Subcutaneous abdominal adipose tissue (tissue), 5 donors: ENCODE data around the gene BLZF1.
"Not testable (repeated sequence)": the region's sequence is repeated elsewhere in the genome, so short reads cannot be mapped to it uniquely, and the experiment has no call there.

Experiments
- H3K27ac ChIP-seq: one replicate; pipeline ENCODE4 v1.7.0; 2013; ENCODE audit warnings: low read depth, mild to moderate bottlenecking, inconsistent platforms, low read length, moderate library complexity
- H3K27me3 ChIP-seq, 5 donors: one replicate each; pipeline ENCODE4 v1.7.0; 2013; ENCODE audit warnings: low read length in 5 of 5, inconsistent platforms in 1 of 5; ENCODE audit not compliant: control insufficient read depth in 5 of 5, insufficient read depth in 4 of 5
- H3K36me3 ChIP-seq, 5 donors: one replicate each; pipeline ENCODE4 v1.7.0; 2013; ENCODE audit warnings: low read length in 5 of 5; ENCODE audit not compliant: control insufficient read depth in 5 of 5, insufficient read depth in 5 of 5
- H3K4me1 ChIP-seq, 5 donors: one replicate each; pipeline ENCODE4 v1.7.0; 2013; ENCODE audit warnings: low read length in 5 of 5, mild to moderate bottlenecking in 3 of 5, moderate library complexity in 1 of 5; ENCODE audit not compliant: control insufficient read depth in 5 of 5, insufficient read depth in 5 of 5
- H3K4me3 ChIP-seq, 5 donors: one replicate each; pipeline ENCODE4 v1.7.0; 2013; ENCODE audit warnings: low read length in 5 of 5, low read depth in 1 of 5
- H3K9ac ChIP-seq, 5 donors: one replicate each; pipeline ENCODE4 v1.7.0; 2013; ENCODE audit warnings: low read length in 5 of 5, mild to moderate bottlenecking in 4 of 5, moderate library complexity in 3 of 5
- H3K9me3 ChIP-seq, 5 donors: one replicate each; pipeline ENCODE4 v1.7.0; 2013; ENCODE audit warnings: low read length in 5 of 5; ENCODE audit not compliant: control insufficient read depth in 5 of 5
- donor health status: healthy.
- donor health status: healthy.
- donor health status: healthy.
- donor health status: healthy.
- donor health status: healthy.

BLZF1 gene

DNA sequence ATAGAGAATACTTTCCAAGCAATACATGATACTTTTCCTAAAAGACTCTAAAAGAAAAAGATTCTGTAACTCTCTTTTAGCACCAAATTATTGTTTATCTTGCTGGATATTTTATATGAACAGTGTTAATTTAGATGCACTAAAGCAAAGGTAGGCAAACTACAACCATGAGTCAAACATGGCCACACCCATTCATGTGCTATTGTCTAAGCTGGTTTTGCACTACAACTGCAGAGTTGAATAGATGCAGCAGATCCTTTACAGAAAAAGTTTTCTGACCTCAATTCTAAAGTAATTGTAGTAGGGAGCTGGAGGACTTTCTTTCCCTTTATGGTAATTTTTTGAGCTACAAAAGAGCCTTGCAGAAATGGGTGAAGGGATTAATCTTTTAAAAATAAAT, 19.4 kb downstream of the BLZF1 start:
- H3K36me3 ChIP-seq, result peaks cover 53 to 79% (median 62%) of the 10 kb centered on the region in 5 donors
- no peaks in the 10 kb centered on the region for H3K4me1 ChIP-seq

DNA sequence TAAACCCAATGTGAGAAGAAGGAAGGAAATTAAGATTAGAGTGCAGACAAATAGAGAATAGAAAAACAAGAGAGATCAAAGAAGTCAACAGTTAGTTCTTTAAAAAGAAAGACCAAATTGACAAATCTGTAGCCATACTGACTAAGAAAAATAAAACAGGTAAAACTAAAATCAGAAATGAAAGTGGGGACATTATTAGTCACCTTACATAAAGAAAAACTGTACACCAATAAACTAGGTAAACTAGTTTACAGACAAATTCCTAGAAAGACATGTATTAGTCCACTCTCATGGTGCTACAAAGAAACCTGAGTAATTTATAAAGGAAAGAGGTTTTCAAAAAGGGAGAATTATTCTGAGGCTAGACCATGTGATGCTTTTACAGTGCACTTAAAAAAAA, 22.3 kb downstream of the BLZF1 start:
- Histone ChIP-seq H3K9ac (no peak overlapping the region), H3K36me3 (peaks cover 40 to 69% (median 53%) of the 10 kb centered on the region in 5 donors), H3K27me3 (no peaks in the 10 kb centered on the region), H3K27ac (no peak overlapping the region), H3K4me1 (no peaks in the 10 kb centered on the region), H3K9me3 (no peaks in the 10 kb centered on the region), H3K4me3 (no peak overlapping the region)

More for the DNA sequence above, 19.4 kb downstream of the BLZF1 start:
- no peaks in the 10 kb centered on the region for H3K9me3 ChIP-seq
- H3K27me3 ChIP-seq, result no peaks in the 10 kb centered on the region
- no peak overlapping the region for H3K9ac ChIP-seq
- H3K4me3 ChIP-seq, result no peak overlapping the region
- no peak overlapping the region for H3K27ac ChIP-seq

DNA sequence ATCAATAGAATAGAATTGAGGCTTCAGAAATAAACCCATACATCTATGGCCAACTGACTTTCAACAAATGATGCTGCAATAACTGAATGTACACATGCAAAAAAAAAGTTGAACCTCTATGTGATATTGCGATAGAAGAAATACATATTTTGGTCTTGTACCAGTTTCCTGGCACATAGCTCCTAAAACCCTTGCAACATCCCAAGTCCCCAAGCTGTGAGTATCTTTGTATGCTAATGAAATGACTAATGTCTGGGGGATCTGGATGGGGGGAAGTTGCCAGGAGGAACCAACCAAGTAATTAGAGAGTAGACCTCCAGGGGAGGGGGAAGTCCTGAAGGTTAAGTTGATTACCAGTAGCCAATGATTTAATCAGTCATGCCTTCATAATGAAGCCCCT, 24.4 kb downstream of the BLZF1 start:
- H3K4me1 ChIP-seq, result no peaks in the 10 kb centered on the region
- no peak overlapping the region for H3K27ac ChIP-seq
- no peak overlapping the region for H3K9ac ChIP-seq
- no peaks in the 10 kb centered on the region for H3K9me3 ChIP-seq
- H3K27me3 ChIP-seq, result no peaks in the 10 kb centered on the region
- H3K4me3 ChIP-seq, result no peak overlapping the region
- peaks cover 27 to 57% (median 46%) of the 10 kb centered on the region in 5 donors for H3K36me3 ChIP-seq

DNA sequence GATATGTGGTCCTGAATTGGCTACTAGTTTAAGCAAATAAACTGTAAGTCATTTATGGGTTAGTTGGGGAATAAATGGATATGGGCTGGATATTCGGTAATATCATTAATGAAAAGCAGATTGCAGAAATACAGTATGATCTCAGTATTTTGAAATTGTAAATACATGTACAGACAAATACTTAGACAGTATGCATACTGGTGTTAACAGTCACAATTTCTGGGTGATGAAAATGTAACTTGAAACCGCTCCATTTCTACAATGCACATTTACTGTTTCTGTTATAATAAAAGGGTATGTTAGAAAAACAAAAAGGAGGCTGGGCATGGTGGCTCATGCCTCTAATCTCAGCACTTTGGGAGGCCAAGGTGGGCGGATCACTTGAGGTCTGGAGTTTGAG, 28.0 kb downstream of the BLZF1 start:
- peaks cover 0 to 3% (median 0%) of the 10 kb centered on the region in 5 donors for H3K9me3 ChIP-seq
- no peak overlapping the region for H3K27ac ChIP-seq

DNA sequence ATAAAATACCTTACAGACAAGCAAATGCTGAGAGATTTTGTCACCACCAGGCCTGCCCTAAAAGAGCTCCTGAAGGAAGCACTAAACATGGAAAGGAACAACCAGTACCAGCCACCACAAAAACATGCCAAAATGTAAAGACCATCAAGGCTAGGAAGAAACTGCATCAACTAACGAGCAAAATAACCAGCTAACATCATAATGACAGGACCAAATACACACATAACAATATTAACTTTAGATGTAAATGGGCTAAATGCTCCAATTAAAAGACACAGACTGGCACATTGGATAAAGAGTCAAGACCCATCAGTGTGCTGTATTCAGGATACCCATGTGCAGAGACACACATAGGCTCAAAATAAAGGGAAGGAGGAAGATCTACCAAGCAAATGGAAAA, 34.6 kb downstream of the BLZF1 start:
- H3K4me1 ChIP-seq, H3K27me3 ChIP-seq, H3K4me3 ChIP-seq, H3K27ac ChIP-seq, H3K9ac ChIP-seq, H3K36me3 ChIP-seq: not testable (repeated sequence)
- H3K9me3 ChIP-seq, result peaks cover 0 to 16% (median 5%) of the 10 kb centered on the region in 5 donors

More for the DNA sequence above, 28.0 kb downstream of the BLZF1 start:
- no peaks in the 10 kb centered on the region for H3K27me3 ChIP-seq
- H3K9ac ChIP-seq, result no peak overlapping the region
- H3K4me3 ChIP-seq, result no peak overlapping the region
- no peaks in the 10 kb centered on the region for H3K4me1 ChIP-seq
- peaks cover 16 to 33% (median 20%) of the 10 kb centered on the region in 5 donors for H3K36me3 ChIP-seq

DNA sequence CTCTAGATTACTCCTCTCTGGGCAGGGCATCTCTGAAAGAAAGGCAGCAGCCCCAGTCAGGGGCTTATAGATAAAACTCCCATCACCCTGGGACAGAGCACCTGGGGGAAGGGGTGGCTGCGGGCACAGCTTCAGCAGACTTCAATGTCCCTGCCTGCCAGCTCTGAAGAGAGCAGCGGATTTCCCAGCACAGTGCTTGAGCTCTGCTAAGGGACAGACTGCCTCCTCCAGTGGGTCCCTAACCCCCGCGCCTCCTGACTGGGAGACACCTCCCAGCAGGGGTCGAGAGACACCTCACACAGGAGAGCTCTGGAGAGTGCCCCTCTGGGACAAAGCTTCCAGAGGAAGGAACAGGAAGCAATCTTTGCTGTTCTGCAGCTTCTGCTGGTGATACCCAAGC, 40.3 kb downstream of the BLZF1 start:
- not testable (repeated sequence) for H3K27ac ChIP-seq, H3K9ac ChIP-seq
- H3K9me3 ChIP-seq, result peaks cover 0 to 36% (median 15%) of the 10 kb centered on the region in 5 donors

DNA sequence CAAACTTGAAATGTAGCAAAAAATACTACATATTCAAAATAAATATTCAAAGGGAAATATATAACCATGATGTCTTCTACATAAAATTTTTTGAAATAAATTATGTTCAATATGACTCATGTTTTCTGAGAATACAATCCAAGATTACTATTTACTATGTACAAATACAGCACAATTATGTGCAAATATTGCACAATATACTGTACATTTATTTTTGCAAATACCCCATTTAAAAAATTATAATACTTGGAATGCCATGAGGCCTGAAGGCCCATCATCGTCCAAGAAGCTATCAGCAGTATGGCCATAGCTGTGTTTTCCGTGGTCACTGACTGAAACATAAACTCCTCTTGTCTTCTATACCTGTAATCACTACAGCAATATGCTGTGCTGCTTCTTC, 47.0 kb downstream of the BLZF1 start:
- Histone ChIP-seq H3K9ac (no peak overlapping the region), H3K4me1 (no peaks in the 10 kb centered on the region), H3K4me3 (no peak overlapping the region), H3K9me3 (peaks cover 0 to 9% (median 3%) of the 10 kb centered on the region in 5 donors), H3K36me3 (no peaks in the 10 kb centered on the region), H3K27me3 (no peaks in the 10 kb centered on the region), H3K27ac (no peak overlapping the region)

More for the DNA sequence above, 40.3 kb downstream of the BLZF1 start:
- H3K36me3 ChIP-seq, H3K4me3 ChIP-seq, H3K27me3 ChIP-seq, H3K4me1 ChIP-seq: not testable (repeated sequence)

DNA sequence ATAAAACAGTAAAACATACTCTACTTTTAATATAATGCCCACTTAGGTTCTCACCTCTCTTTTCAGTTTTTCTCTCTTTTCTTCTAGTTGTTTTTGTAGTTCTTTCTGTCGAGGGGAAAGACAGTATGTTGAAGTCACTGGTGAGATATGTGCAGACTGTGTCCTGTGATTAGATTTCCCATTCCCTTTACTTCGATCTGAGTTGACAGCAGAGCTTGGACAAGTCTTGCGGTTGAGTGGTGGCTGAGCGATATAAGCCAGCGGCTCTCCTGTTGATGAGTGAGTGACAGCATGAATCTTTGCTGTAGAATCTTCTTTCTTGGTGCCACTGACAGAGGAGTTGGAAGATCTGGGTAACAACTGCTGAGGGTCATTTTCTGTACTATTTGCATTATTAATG, 53.3 kb downstream of the BLZF1 start:
- Histone ChIP-seq H3K4me3 (no peak overlapping the region), H3K27me3 (no peaks in the 10 kb centered on the region), H3K36me3 (no peaks in the 10 kb centered on the region), H3K9me3 (no peaks in the 10 kb centered on the region), H3K9ac (no peak overlapping the region), H3K27ac (no peak overlapping the region), H3K4me1 (no peaks in the 10 kb centered on the region)

DNA sequence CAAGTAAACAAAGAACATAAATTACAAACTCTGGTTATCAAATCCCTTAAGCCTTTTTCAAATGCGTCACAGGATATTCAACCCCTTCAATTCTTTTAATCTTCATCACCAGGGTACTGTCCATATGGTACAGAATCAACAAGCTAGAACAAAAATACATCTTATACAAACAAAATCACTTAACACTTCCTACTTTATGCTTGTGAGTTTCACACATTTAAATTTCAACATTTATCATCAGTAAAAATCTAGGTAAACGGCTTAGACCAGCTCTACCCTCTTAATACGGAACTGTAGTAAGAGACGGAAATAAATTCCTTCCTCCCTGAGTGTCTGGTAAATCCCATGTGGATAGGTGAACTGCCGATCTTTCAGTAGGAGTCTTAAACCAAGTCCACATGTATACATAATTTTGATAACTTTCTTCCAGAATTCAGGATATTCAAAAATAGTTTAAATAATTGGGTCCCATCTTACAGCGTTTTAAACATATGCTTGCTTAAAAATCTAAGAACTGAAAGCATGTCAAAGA, 58.2 kb downstream of the BLZF1 start:
- Histone ChIP-seq H3K9me3 (no peaks in the 10 kb centered on the region), H3K27me3 (peaks cover 0 to 14% (median 5%) of the 10 kb centered on the region in 5 donors), H3K36me3 (no peaks in the 10 kb centered on the region), H3K9ac (no peak overlapping the region), H3K4me1 (peaks cover 0 to 8% (median 7%) of the 10 kb centered on the region in 5 donors), H3K4me3 (no peak overlapping the region), H3K27ac (no peak overlapping the region)

DNA sequence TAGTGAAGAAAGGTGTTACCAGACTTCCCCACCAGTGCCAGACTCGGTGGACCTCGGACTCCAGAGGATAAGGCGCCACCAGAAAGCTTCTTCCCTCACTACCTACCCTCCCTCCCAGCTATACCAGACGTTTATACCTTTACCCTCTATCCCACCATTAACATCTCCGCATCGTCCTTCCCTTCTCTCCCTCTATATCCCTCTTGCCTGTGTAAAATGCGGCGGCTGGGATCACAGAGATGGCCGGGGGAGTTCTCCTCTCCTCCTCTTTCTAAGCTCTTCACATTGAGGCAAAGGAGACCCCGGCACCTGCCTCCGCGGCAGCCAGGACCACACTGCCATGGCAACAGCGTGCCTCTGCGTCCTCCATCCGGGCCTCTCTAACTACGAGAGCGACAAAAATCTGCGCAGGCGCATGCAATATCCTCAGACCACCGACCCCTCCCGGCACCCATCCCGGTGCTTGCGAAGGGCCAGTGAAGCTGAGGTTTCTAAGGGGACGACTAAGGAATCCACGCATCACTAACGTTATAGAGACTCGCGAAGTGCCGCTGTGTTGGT, 59.2 kb downstream of the BLZF1 start, which contains the start of gene CCDC181:
Gene CCDC181, minus strand, starts transcription at position 394 of the 561 bp plus-strand sequence. CDS start 2,547 bp downstream, outside the sequence.
- no peak within 1 kb of the TSS for H3K27ac ChIP-seq

More for the DNA sequence above, 59.2 kb downstream of the BLZF1 start, which contains the start of gene CCDC181:
- H3K36me3 ChIP-seq, result no peaks in the 10 kb centered on the region
- peaks cover 0 to 14% (median 5%) of the 10 kb centered on the region in 5 donors for H3K27me3 ChIP-seq
- peak within 1 kb of the TSS in 2 of 5 donors; percentile 42 for H3K9ac ChIP-seq
- H3K4me3 ChIP-seq, result peak within 1 kb of the TSS; percentile 51 to 76 (median 58)
- no peaks in the 10 kb centered on the region for H3K9me3 ChIP-seq
- peaks cover 0 to 8% (median 7%) of the 10 kb centered on the region in 5 donors for H3K4me1 ChIP-seq
